Tibial nerve (tissue), 3 donors: ENCODE results near the gene KRT14.

Experiments used
- CTCF ChIP-seq, 5 experiments: fragments of 200-600 bp in 3 of 5; fragments of 450-650 bp in 2 of 5; sonication (generic) in 3 of 5; IDR thresholded peaks; one replicate each; pipeline ENCODE4 v1.5.1; 2016 to 2019; ENCODE audit warnings: antibody characterized with exemption in 5 of 5, mild to moderate bottlenecking in 3 of 5, moderate library complexity in 2 of 5
- POLR2A ChIP-seq, 2 donors: fragments of 450-650 bp; IDR thresholded peaks; one replicate each; pipeline ENCODE4 v1.6.1; 2017; ENCODE audit warnings: antibody characterized with exemption in 2 of 2, mild to moderate bottlenecking in 2 of 2, moderate library complexity in 2 of 2

- no peak for TF ChIP-seq POLR2A (IDR thresholded peaks at IDR 0.05)
- TF ChIP-seq CTCF (IDR thresholded peaks at IDR 0.05) = no peak
Observed at GRCh38 chr17:41629316-41629715, 42.6 kb upstream of the KRT14 start.
